GM18867 (cell line): ENCODE measurements around the gene LIPT1.
"Not testable (repeated sequence)": the region's sequence is repeated elsewhere in the genome, so short reads cannot be mapped to it uniquely, and the experiment has no call there.

Experiments
- ATAC-seq: cut with Tn5 transposase; IDR thresholded peaks from one replicate; pipeline ENCODE4 v1.9.1; 2021; ENCODE audit warnings: mild to moderate bottlenecking, moderate library complexity; ENCODE audit not compliant: unreplicated experiment

Gene LIPT1

DNA sequence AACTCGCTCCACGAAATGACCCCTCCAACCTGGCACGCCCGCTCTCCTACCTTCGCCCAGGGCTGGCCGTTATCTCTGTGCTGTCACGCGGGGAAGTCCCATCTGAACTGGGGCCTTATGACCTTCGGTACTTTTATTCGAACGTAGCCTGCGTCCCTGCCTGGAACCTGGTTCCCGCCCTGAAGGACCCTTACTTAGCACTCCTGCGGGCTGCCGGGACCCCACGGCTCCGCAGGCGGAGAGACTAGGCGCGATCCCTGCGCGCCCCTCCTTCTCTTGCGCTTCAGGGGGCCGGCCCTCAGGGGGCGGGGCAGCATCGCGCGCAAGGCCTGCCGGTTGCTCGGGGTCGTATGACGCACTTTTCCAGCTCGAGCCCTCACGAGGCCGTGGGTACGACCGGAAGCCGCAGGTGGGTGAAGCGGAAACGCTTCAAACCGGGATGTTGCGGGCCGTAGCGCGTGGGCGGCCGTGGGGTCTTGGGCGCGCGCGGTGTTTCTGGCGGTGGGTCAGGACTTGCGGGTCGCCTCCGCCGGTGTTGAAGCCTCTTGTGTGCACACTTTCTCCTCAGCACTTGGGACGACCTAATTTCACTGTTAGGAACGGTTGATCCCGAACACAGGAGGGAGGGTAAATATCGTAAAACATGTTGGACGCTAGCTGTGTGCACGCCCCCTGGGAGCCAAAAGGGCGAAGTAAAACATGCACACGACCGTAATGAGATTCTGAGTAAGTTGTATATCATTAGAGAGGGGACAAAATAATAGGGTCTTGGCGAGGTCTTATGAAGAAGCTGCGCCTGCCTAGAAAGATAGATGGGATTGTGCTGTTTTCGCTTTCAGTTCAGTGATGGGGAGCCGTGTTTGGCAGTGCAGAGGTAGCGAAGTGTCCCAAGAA is at the start of gene LIPT1, which contains the start of gene TSGA10:
TSS of gene LIPT1 (plus strand) at position 325 of the 894 bp plus-strand sequence. CDS start 6,991 bp downstream, outside the sequence.
TSS of gene TSGA10 (minus strand) at position 300 of the 894 bp plus-strand sequence. CDS start 45,503 bp downstream, outside the sequence.
- peak; percentile 99 for ATAC-seq

DNA sequence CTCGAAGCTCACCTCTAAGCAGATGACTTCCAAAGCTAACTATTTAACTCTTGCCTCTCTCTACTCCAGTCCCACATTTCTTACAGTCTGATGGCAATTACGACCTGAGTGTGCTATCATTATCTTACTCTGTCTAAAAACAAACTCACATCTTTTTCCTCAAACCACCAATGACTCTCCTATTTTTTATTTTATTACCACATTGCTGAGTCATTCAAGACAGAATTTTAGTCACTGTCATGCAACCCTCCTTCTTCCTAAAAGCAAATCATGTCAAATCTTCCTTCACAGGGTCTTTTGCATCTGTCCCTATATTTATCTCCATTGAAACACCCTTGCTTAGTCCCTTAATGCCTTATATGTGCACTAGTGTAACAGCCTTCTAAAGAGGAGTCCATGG is 47.9 kb upstream of the LIPT1 start:
- no peak for ATAC-seq

- no peak for ATAC-seq
These were observed 43.5 kb upstream of the LIPT1 start for GRCh38 chr2:99111236-99111635.

DNA sequence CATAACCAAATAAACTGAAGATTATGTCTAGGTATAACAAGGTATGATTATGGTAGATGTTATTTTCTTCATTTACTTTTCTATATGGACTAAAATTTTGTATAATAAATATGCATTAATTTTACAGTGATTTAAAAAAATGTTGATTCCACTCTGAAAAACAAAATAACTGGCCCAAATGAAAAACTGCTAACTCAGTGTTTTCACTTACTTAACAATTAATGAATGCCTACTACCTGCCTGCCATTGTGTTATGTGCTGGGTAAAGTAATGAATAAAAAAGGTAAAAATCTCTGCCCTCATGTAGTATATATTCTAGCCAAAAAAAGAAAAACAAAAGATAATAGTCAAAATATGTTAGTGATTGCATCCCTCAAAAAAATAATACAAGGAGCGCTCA is 42.8 kb upstream of the LIPT1 start:
- ATAC-seq = no peak

DNA sequence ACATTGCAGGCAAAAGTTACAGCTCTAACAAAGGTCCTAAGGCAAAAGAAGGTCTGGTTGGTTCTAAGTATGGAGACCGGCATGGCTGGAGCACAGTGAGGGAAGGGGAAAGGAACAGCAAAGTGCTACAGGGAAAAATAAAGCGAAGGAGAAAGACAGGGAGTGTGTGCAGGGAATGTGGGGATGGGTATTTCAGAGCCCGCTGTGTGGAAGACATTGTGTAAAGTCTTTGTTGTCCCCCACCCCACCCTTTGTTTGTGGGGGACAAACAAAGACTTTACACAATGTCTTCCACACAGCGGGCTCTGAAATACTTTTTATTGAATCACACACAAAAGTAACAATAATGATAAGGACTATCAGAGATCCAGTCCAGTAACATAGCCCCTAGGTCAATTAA is 42.1 kb upstream of the LIPT1 start:
- ATAC-seq = no peak

DNA sequence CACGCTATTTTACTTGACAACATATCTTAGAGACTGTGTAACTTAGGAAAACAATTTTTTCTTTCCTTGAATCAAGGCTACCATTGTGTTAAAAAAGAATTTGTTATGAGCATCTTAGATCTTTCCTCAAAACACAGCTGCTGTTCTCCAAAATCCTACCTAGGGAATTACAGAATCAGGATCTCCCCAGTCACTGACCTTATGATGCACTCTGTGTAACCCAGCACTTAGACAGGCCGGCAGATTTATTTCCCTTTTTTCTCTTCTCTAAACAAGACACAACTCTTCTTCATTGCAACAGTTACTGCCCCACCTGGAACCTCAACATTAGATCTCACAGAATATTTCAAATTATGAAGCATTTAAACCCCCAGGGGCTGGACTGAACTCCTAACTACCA is 26.8 kb upstream of the LIPT1 start:
- no peak for ATAC-seq

- ATAC-seq = not testable (repeated sequence)
These were observed 19.7 kb upstream of the LIPT1 start for GRCh38 chr2:99135044-99135556.

DNA sequence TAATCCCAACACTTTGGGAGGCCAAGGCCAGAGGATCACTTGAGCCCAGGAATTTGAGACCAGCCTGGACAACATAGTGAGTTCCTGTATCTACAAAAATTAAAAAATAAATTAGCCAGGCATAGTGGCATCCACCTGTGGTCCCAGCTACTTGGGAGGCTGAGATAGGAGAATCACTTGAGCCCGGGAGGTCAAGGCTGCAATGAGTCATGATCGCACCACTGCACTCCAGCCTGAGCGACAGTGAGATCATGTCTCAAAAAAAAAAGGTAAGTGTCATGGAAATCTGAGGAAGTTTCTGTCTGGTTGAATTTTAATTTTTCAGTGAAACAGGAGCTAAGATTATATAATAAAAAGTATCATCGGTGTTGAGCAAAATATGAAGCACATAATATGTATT is 15.8 kb upstream of the LIPT1 start:
- ATAC-seq = no peak

DNA sequence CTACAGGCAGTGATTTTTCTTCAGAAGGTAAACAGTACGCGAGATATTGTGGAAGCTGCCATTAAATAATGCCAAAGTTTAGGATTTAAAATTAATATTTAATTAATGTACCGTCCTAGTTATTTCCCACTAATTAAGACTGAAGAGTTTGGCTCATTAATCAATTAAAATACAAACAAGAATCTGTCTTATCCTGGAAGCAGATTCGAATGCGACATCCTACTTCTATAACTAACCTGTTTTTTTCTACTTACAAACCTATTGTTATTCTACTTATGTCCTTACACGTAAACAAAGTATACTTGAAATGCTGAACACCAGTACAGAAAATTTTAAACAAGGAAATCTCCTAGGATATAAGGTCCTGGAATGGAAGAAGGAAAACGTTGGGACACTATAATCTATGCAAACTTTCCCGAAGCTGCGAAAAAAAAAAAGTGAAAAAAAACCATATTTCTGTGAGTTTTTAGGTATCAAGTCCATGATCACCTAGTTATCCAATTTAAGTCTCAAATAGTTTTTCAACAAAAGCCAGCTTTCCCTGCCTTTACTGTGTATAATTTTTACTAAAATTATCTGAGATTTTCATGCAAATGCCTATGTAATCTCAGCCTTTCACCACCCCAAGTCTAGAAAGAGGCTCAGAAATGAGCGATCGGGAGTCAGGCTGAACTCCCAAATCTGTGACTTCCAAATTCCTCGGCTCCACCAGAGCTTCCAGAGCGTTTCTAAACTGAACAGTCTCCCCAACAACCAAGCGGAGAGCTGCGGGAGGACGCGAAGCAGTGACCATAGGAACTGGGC is 14.5 kb upstream of the LIPT1 start:
- ATAC-seq = no peak

DNA sequence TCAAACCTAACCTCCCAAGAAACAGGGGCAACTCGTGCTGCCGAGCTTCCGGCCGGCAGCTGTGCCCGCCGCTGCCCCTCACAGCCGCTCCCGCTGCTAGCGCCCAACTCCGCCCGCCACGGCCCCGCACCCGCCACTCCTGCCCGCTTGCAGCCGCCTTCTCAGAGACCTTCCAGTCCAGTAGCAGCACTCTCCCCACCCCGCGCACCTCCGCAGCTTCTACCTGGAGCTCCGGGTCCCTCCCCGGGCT is 14.0 kb upstream of the LIPT1 start:
- ATAC-seq = peak; percentile 37

DNA sequence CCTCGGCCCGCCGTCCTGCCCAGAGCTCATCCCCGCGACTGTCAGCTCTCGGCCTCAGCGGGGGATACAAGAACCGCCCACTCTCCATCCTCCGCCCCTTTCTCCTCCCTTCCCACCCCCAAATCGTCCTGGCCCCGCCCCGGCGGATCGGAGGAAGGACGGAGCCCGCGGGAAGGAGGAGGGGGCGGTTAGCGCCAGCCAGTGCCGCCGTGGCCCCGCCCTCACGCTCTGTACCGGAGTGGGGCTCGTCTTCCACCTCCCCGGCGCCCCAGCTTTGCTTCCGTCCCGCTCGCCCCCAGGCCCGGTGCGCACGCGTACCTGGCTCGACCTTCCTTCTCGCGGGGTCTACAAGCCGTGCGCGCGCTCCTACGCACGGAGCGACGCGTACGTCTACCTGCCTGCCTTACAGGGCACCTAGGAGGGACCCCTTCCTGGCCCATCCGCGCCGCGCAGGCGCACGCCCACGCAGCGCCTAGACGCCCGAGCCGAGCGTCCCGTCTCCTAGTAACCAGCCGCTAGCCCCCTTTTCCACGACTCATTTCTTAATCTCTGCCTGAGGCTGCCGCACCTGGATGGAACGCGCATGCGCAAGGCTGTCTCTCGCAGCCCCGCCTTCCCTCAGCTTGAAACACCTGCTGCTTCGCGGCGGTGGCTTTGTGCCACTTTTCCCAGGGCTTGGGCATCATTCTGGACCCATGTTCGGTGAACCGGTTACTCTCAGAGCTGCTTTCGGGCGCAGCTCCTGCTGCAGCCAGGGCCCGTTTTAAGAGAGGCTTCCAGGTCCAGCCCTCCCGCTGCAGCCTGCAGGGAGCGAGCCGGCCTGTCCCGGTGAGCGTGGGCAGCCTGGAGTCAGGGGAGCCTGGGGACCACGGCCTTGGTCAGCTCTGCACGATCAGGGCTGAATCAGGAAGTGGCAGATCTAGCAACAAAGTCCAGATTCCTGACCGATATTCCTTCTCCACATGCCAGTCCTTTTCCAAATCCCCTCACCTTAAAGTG is 13.4 kb upstream of the LIPT1 start, which contains the start of gene C2orf15:
TSS of gene C2orf15 (plus strand) at position 598 of the 999 bp plus-strand sequence. CDS start 8,852 bp downstream, outside the sequence.
- peak; percentile 90 for ATAC-seq

DNA sequence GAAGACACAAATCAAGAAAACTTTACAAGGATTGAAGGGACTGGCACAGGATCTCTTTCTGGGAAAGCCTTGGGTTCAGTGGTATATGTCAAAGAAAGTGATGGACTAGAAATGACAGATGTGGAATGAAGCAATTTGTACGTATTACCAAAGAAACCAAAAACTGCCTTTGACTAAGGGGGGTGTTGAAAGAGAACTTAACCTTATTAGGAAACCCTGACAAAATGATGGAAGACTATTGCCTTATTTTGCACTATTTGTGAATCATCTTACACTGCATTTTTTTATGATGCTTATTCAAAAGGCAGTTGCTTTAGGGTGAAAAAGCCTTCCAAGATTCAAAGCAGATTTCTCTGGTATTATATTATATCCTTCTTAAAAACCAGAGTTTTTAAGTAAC is 4.1 kb upstream of the LIPT1 start:
- ATAC-seq = no peak

DNA sequence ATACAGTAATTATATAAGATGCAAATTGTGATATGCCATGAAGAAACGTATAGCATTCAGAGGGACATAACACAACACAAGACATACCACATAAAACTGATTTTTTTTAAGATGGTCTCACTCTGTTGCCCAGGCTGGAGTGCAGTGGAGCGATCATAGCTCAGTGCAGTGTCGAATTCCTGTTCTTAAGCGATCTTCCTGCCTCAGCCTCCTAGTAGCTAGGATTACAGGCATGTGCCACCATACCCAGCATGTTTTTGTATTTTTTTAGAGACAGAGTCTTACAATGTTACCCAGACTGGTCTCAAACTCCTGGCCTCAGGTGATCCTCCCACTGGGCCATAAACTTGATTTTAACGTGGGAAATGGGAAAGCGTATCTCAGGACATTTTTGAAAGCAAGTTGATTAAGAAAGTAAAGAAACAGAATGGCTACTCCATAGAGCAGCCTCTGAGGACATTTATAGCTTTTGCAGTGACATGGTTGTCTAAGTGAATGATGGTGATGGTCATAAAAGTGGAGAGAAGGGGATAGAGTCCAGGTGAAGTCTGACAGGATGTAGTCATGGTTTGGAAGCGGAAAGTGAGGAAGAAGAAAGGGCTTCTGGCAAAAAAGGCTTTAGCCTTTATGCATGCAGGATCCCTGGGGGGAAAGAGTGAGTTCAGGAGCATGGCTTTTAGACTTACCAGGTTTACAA is 2.4 kb upstream of the LIPT1 start:
- ATAC-seq = no peak

DNA sequence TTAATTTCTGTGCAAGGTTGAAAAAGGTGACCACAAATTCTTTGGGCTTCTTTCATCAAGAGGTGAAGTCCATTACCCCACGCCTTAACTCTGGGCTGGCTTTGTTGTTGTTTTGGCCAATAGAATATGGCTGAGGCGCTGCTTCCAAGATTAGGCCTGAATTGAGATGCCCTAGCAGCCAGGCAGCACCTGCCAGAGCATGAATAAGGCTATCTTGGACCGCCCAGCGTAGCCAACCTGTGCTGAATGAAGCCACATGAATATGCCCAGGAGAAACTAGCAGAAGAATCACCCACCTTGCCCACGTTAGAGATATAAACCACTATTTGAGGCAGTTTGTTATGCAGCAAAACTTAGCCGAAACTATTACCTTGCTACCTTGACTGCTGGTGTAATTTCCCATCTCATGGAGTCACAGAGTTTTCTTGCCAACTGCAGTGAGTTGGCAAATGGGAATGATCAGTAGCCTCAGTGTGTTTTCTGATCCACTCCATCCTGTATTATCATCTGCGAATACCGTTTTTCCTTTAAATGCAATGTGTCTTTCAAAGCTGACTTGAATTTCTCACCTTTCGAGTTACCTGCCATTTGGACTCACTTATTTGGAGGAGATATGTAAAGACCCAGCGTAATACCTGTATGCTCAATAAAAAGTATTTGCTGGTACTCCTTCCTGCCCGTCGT is 704 bp upstream of the LIPT1 start:
- no peak for ATAC-seq

GRCh38 chr2:99156891-99157290 is 2.1 kb downstream of the LIPT1 start:
- no peak for ATAC-seq

DNA sequence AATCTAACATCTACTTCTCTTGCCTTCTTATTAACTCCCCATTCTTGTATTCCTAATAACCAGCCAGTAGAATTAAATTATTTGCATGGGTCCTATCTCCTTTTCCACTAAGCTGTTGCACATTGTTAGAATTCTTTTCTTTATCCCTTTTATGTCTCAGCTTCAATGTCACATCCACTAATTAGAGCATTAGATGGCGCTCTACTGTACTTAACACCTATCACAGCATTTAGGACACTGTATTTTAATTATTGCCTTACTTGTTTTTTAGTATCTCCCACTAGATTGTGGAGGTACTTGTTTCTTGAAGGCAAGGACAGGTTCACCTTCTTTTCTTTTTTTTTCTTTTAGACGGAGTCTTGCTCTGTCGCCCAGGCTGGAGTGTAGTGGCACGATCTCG is 3.8 kb downstream of the LIPT1 start:
- ATAC-seq = no peak

GRCh38 chr2:99159594-99159993 is 4.8 kb downstream of the LIPT1 start:
- no peak for ATAC-seq

DNA sequence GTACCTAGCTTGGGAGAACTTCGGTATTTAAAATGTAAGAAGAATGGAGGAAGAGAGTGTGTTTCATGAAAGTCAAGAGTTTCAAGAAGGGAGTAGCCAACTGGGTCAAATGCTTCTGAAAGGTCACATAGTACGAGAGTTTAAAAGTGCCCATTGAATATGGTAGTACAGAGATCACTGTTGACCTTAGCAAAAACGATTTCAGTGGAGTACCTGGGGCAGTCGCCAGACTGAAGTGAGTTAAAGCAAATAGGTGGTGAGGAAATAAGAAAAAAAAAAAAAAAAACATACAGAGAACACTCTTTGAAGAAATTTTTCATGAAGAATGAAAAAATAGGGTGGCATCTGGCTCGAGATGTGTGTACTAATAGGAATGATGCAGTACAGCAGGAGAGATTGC is 11.5 kb downstream of the LIPT1 start:
- no peak for ATAC-seq

- ATAC-seq = no peak
These were observed 14.8 kb downstream of the LIPT1 start for GRCh38 chr2:99169534-99169933.
